Middle frontal gyrus (tissue), 1 donor: Measurements from ENCODE around the gene ATXN2.

ENCODE experiments used
- DNase-seq: peaks from one replicate; pipeline ENCODE4 v3.0.0-alpha.2; 2015; ENCODE audit warnings: low spot score; ENCODE audit errors: extremely low spot score

The ATXN2 gene

GRCh38 chr12:111440152-111440551 is 159.0 kb downstream of the ATXN2 start:
- no peak for DNase-seq

GRCh38 chr12:111439657-111440151 is 159.4 kb downstream of the ATXN2 start:
- no peak for DNase-seq

- DNase-seq: no peak
These were observed 160.6 kb downstream of the ATXN2 start for GRCh38 chr12:111438481-111438880.

- no peak for DNase-seq
These were observed 161.2 kb downstream of the ATXN2 start for GRCh38 chr12:111437816-111438454.

- no peak for DNase-seq
These were observed 162.3 kb downstream of the ATXN2 start for GRCh38 chr12:111436811-111437210.

GRCh38 chr12:111436266-111436665 is 162.8 kb downstream of the ATXN2 start:
- DNase-seq: no peak

GRCh38 chr12:111435661-111436201 is 163.4 kb downstream of the ATXN2 start:
- DNase-seq: no peak

- DNase-seq: no peak
These were observed 164.3 kb downstream of the ATXN2 start for GRCh38 chr12:111434680-111435338.

GRCh38 chr12:111434049-111434448 is 165.1 kb downstream of the ATXN2 start:
- DNase-seq: no peak

- no peak for DNase-seq
These were observed 167.3 kb downstream of the ATXN2 start for GRCh38 chr12:111431772-111432171.

- no peak for DNase-seq
These were observed 168.4 kb downstream of the ATXN2 start for GRCh38 chr12:111430433-111431353.

GRCh38 chr12:111429828-111430432 is 169.2 kb downstream of the ATXN2 start:
- no peak for DNase-seq

GRCh38 chr12:111428728-111429175 is 170.4 kb downstream of the ATXN2 start:
- no peak for DNase-seq

GRCh38 chr12:111428081-111428727 is 170.9 kb downstream of the ATXN2 start:
- DNase-seq: no peak

- no peak for DNase-seq
These were observed 171.6 kb downstream of the ATXN2 start for GRCh38 chr12:111427417-111428074.

GRCh38 chr12:111426344-111427185 is 172.6 kb downstream of the ATXN2 start:
- DNase-seq: no peak

GRCh38 chr12:111425655-111426054 is 173.5 kb downstream of the ATXN2 start:
- DNase-seq: no peak

GRCh38 chr12:111424793-111425251 is 174.3 kb downstream of the ATXN2 start:
- DNase-seq: no peak

- DNase-seq: no peak
These were observed 174.8 kb downstream of the ATXN2 start for GRCh38 chr12:111424189-111424792.
